ENCODE results near the gene ALKBH2. TPM values are rescaled to one million over a fixed set of nuclear protein-coding genes. Genes with fewer than 3 reads are reported as not detected.

The ALKBH2 gene
- polyA plus RNA-seq, 12 donors = 18.5 to 28.8 (median 20.3) TPM; not detected in 1

GRCh38 chr12:109115758-109116610 lies 22.7 kb upstream of the ALKBH2 start, which contains the start of gene ACACB:
Gene ACACB (plus strand): TSS chr12:109116587. CDS start chr12:109139406, 22,819 bp downstream.
- no peak for DNase-seq

- DNase-seq = no peak
These were observed 22.1 kb upstream of the ALKBH2 start for GRCh38 chr12:109115404-109115757.

- DNase-seq = no peak
These were observed 21.4 kb upstream of the ALKBH2 start for GRCh38 chr12:109114644-109115043.

- no peak for DNase-seq
These were observed 20.5 kb upstream of the ALKBH2 start for GRCh38 chr12:109113661-109114321.

- DNase-seq = no peak
These were observed 19.6 kb upstream of the ALKBH2 start for GRCh38 chr12:109112720-109113465.

- DNase-seq = peak; percentile 89
These were observed 17.8 kb upstream of the ALKBH2 start for GRCh38 chr12:109110988-109111495.

- DNase-seq = no peak
These were observed 16.6 kb upstream of the ALKBH2 start for GRCh38 chr12:109109746-109110350.

- no peak for DNase-seq
These were observed 11.9 kb upstream of the ALKBH2 start for GRCh38 chr12:109105176-109105575.

GRCh38 chr12:109102491-109102890 lies 9.2 kb upstream of the ALKBH2 start:
- DNase-seq = no peak

- no peak for DNase-seq
These were observed 7.5 kb upstream of the ALKBH2 start for GRCh38 chr12:109100741-109101140.

GRCh38 chr12:109099431-109100020 lies 6.3 kb upstream of the ALKBH2 start:
- no peak for DNase-seq

- DNase-seq = no peak
These were observed 5.4 kb upstream of the ALKBH2 start for GRCh38 chr12:109098651-109099050.

- no peak for DNase-seq
These were observed 4.9 kb upstream of the ALKBH2 start for GRCh38 chr12:109098183-109098604.

GRCh38 chr12:109097435-109098182 lies 4.3 kb upstream of the ALKBH2 start, which contains the start of gene UNG:
Gene UNG (plus strand): TSS chr12:109097597. CDS start chr12:109097680, 83 bp downstream.
- DNase-seq = peak; percentile 98

GRCh38 chr12:109097140-109097434 lies 3.8 kb upstream of the ALKBH2 start:
- DNase-seq = no peak

GRCh38 chr12:109092497-109093021 lies 713 bp downstream of the ALKBH2 start:
- DNase-seq = no peak

- DNase-seq = no peak
These were observed 3.6 kb downstream of the ALKBH2 start for GRCh38 chr12:109089683-109090082.

- DNase-seq = no peak
These were observed 4.5 kb downstream of the ALKBH2 start for GRCh38 chr12:109088818-109089217.

- no peak for DNase-seq
These were observed 6.0 kb downstream of the ALKBH2 start for GRCh38 chr12:109087250-109087649.

GRCh38 chr12:109085590-109085989 lies 7.7 kb downstream of the ALKBH2 start:
- DNase-seq = no peak
